Measurements from ENCODE around the gene SOAT2.

DNA sequence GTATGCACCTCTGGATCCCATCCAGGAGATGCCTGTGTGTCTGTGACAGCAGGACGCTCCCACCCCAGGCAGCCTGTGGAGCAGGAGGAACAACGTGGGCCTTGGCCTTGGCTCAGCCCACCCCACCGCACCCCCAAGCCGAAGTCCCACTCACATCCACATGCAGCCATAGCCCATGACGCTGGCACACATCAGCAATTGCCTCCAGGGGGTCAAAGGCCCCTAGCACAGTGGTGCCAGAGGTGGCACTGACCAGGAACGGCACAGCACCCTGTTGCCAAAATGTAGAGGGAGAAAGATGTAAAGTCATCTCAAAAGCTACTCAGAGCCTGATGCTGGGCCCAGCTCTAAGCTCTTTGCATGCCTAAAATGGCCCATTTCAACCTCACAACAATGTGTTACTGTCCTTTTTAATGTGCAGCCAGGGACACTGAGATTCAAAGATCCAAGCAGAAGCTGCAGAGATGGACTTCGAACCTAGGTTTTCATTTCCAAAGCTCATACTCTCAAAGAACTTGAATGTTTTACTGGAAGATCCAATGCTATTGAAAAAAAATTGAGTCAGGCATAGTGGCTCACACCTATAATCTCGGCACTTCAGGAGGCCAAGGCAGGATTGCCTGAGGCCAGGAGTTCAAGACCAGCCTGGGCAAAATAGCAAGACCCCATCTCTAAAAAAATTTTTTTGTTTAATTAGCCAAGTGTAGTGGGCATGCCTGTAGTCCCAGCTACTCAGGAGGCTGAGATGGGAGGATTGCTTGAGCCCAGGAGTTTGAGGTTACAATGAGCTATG, 58.0 kb downstream of the SOAT2 start:
- TF ChIP-seq CTCF (IDR thresholded peaks at IDR 0.05) = no peak
- no peak for TF ChIP-seq POLR2A (IDR thresholded peaks at IDR 0.05)
